ENCODE data around the gene ACACB.
A peak's percentile ranks its signal among the peaks of the same experiment; 100 is the strongest.
"Not testable (repeated sequence)": the region's sequence is repeated elsewhere in the genome, so short reads cannot be mapped to it uniquely, and the experiment has no call there.

The ACACB gene

GRCh38 chr12:109131154-109132050 lies 15.0 kb downstream of the ACACB start:
- in situ Hi-C loops (cut with HindIII; ENCODE audit: low pct_ligation_motif_present, low pct_unique_long_range_greater_than_20kb, low sequenced_read_pairs): no loop called here
- DNase-seq: no peak

GRCh38 chr12:109134186-109134917 lies 18.0 kb downstream of the ACACB start:
- peak; percentile 34 for DNase-seq
- in situ Hi-C loops (cut with HindIII; ENCODE audit: low pct_ligation_motif_present, low pct_unique_long_range_greater_than_20kb, low sequenced_read_pairs): no loop called here

GRCh38 chr12:109137055-109137454 lies 20.7 kb downstream of the ACACB start:
- no peak for DNase-seq
- in situ Hi-C loops (cut with HindIII; ENCODE audit: low pct_ligation_motif_present, low pct_unique_long_range_greater_than_20kb, low sequenced_read_pairs): no loop called here

GRCh38 chr12:109139360-109139759 lies 23.0 kb downstream of the ACACB start:
- DNase-seq: no peak

GRCh38 chr12:109139791-109140190 lies 23.4 kb downstream of the ACACB start:
- no peak for DNase-seq
- in situ Hi-C loops (cut with HindIII; ENCODE audit: low pct_ligation_motif_present, low pct_unique_long_range_greater_than_20kb, low sequenced_read_pairs): no loop called here

More at GRCh38 chr12:109139360-109139759, 23.0 kb downstream of the ACACB start:
- in situ Hi-C loops (cut with HindIII; ENCODE audit: low pct_ligation_motif_present, low pct_unique_long_range_greater_than_20kb, low sequenced_read_pairs): no loop called here

GRCh38 chr12:109140560-109140959 lies 24.2 kb downstream of the ACACB start:
- in situ Hi-C loops (cut with HindIII; ENCODE audit: low pct_ligation_motif_present, low pct_unique_long_range_greater_than_20kb, low sequenced_read_pairs): no loop called here
- DNase-seq: no peak

GRCh38 chr12:109144224-109144623 lies 27.8 kb downstream of the ACACB start:
- in situ Hi-C loops (cut with HindIII; ENCODE audit: low pct_ligation_motif_present, low pct_unique_long_range_greater_than_20kb, low sequenced_read_pairs): no loop called here
- DNase-seq: no peak

- DNase-seq; in situ Hi-C loops (cut with HindIII; ENCODE audit: low pct_ligation_motif_present, low pct_unique_long_range_greater_than_20kb, low sequenced_read_pairs): not testable (repeated sequence)
Observed at GRCh38 chr12:109147126-109147525, 30.7 kb downstream of the ACACB start.

GRCh38 chr12:109147954-109148353 lies 31.6 kb downstream of the ACACB start:
- DNase-seq: no peak
- in situ Hi-C loops (cut with HindIII; ENCODE audit: low pct_ligation_motif_present, low pct_unique_long_range_greater_than_20kb, low sequenced_read_pairs): no loop called here

GRCh38 chr12:109150124-109150640 lies 33.8 kb downstream of the ACACB start:
- no peak for DNase-seq
- in situ Hi-C loops (cut with HindIII; ENCODE audit: low pct_ligation_motif_present, low pct_unique_long_range_greater_than_20kb, low sequenced_read_pairs): no loop called here

- in situ Hi-C loops (cut with HindIII; ENCODE audit: low pct_ligation_motif_present, low pct_unique_long_range_greater_than_20kb, low sequenced_read_pairs): no loop called here
- DNase-seq: no peak
Observed at GRCh38 chr12:109151457-109151856, 35.1 kb downstream of the ACACB start.

GRCh38 chr12:109153821-109154441 lies 37.5 kb downstream of the ACACB start:
- DNase-seq: no peak
- in situ Hi-C loops (cut with HindIII; ENCODE audit: low pct_ligation_motif_present, low pct_unique_long_range_greater_than_20kb, low sequenced_read_pairs): no loop called here

- in situ Hi-C loops (cut with HindIII; ENCODE audit: low pct_ligation_motif_present, low pct_unique_long_range_greater_than_20kb, low sequenced_read_pairs): no loop called here
- DNase-seq: peak; percentile 85
Observed at GRCh38 chr12:109154451-109155438, 38.4 kb downstream of the ACACB start.

- in situ Hi-C loops (cut with HindIII; ENCODE audit: low pct_ligation_motif_present, low pct_unique_long_range_greater_than_20kb, low sequenced_read_pairs): no loop called here
- no peak for DNase-seq
Observed at GRCh38 chr12:109156036-109156435, 39.6 kb downstream of the ACACB start.

- DNase-seq: no peak
- in situ Hi-C loops (cut with HindIII; ENCODE audit: low pct_ligation_motif_present, low pct_unique_long_range_greater_than_20kb, low sequenced_read_pairs): no loop called here
Observed at GRCh38 chr12:109156586-109156985, 40.2 kb downstream of the ACACB start.

GRCh38 chr12:109157986-109158385 lies 41.6 kb downstream of the ACACB start:
- no peak for DNase-seq
- in situ Hi-C loops (cut with HindIII; ENCODE audit: low pct_ligation_motif_present, low pct_unique_long_range_greater_than_20kb, low sequenced_read_pairs): no loop called here

- DNase-seq: no peak
- in situ Hi-C loops (cut with HindIII; ENCODE audit: low pct_ligation_motif_present, low pct_unique_long_range_greater_than_20kb, low sequenced_read_pairs): no loop called here
Observed at GRCh38 chr12:109160433-109160832, 44.0 kb downstream of the ACACB start.

GRCh38 chr12:109160873-109161272 lies 44.5 kb downstream of the ACACB start:
- DNase-seq: no peak
- in situ Hi-C loops (cut with HindIII; ENCODE audit: low pct_ligation_motif_present, low pct_unique_long_range_greater_than_20kb, low sequenced_read_pairs): no loop called here
